Measurements from ENCODE around the gene RASAL2.
"Not testable (repeated sequence)": the region's sequence is repeated elsewhere in the genome, so short reads cannot be mapped to it uniquely, and the experiment has no call there.

RASAL2 gene

DNA sequence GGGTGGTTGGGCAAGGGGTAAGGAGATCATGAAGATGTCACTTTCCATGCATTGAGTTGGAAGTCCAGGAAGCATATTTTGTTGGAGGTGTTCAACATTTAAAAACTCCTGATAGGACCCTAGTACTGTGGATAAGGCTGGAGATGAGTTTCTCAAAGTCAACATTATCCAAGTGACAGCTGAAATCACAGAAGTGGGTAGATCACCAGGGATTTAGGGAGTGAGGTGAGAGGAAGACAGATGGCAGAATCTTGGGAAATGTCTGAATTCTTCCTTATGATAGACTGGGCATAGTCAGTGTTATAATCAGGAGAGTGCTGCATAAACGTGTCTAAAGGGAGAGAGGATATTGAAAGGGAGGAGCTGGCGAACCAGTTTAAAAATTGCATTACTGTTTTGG is 5.3 kb upstream of the RASAL2 start:
- DNase-seq (ENCODE audit: low read depth) = no peak
- TF ChIP-seq CTCF (IDR thresholded peaks at IDR 0.05; ENCODE audit: insufficient read depth, low read depth, low read length, missing control alignments) = no peak
- no peak overlapping the region for H3K4me3 ChIP-seq (ENCODE audit: low read length)

- not testable (repeated sequence) for H3K4me3 ChIP-seq (ENCODE audit: low read length); DNase-seq (ENCODE audit: low read depth)
These were observed 2.5 kb upstream of the RASAL2 start for GRCh38 chr1:178091454-178091853.

DNA sequence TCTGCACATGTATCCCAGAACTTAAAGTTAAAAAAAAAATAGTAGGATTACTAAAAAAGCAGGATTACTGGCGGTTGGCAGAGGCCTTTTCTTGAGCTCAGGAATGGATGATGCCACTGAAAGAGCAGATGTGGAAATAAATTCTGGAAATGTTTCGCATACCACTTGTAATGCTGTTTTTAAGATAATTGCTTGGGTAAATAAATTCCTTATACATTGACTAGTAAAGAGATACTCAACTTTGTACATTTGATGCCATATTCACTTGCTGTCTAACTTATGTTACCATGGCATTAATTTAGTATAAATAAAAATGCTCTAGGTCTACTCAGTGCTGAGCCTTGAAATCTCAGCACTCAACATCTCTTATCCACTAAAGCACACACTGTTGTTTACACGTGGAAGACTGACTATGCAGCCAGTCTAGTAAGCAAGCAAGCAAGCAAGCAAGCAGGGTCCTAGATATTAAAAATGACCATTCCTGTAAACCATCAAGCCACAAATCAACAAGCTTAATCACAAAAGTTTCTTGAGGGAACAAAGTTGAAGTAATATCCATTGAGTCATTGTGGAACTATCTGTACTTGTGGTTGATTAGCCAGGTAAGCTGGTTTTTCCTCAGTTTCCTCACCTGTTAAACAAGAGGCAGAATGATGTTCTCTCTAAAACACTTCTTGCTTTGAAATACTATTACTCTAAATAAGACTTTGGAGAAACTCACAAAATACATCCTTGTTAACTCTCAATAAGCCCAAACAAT is 1.7 kb upstream of the RASAL2 start:
- peak overlapping the region; percentile 72 for H3K4me3 ChIP-seq (ENCODE audit: low read length)
- DNase-seq (ENCODE audit: low read depth) = peak; percentile 56
- no peak for TF ChIP-seq CTCF (IDR thresholded peaks at IDR 0.05; ENCODE audit: insufficient read depth, low read depth, low read length, missing control alignments)

DNA sequence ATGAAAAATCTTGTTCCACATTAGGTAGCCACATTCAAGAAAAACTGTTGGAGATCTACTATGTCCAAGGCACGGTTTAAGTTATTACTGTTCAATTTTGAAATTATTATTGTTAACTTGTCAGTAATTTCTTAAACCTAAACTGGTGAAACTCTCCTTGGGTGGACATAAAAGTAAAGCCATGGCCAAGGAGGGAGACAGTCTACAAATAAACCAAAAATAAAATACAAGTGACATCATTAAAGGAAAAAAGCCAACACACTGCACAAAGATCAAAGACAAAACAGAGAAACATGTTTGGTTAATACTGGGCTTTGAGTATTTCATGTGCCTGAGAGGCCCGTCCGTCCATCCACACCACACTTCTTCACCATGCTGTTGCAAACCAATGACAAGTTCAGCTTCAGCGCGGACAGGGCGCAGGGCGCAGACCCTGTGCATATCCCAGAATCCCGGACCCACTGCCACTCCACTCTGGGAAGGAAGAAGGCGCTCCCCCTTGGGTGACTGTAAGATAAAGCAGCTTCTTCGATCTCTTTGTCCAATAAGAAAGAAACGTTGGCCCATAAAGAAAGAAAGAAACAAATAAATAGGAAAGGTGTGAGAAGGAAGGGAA is 918 bp upstream of the RASAL2 start:
- peak overlapping the region; percentile 72 for H3K4me3 ChIP-seq (ENCODE audit: low read length)
- no peak for DNase-seq (ENCODE audit: low read depth)
- peak; percentile 17 for TF ChIP-seq CTCF (IDR thresholded peaks at IDR 0.05; ENCODE audit: insufficient read depth, low read depth, low read length, missing control alignments)

DNA sequence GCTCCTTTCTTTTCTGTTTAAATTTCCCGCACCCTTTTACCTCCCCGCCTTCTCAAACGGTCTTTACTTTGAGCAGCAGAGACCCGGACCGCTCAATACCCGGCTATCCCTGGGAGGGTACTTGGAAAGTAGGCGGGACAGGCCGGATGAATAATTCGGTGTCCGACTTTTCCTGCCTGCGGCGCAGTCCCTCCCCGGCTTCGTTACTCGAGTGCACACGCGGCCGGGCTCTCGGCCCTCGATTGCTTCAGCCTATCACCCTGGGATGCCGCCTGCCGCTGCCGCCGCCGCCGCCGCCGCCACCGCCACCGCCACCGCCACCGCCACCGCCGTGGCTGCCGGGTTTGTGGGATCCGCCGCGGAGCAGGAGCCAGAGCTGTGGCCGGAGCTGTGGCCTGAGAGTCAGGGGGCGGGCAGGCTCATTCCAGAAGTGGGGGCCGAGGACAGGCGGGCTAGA is 382 bp upstream of the RASAL2 start:
- H3K4me3 ChIP-seq (ENCODE audit: low read length) = peak overlapping the region; percentile 90
- peak; percentile 98 for DNase-seq (ENCODE audit: low read depth)
- no peak for TF ChIP-seq CTCF (IDR thresholded peaks at IDR 0.05; ENCODE audit: insufficient read depth, low read depth, low read length, missing control alignments)

DNA sequence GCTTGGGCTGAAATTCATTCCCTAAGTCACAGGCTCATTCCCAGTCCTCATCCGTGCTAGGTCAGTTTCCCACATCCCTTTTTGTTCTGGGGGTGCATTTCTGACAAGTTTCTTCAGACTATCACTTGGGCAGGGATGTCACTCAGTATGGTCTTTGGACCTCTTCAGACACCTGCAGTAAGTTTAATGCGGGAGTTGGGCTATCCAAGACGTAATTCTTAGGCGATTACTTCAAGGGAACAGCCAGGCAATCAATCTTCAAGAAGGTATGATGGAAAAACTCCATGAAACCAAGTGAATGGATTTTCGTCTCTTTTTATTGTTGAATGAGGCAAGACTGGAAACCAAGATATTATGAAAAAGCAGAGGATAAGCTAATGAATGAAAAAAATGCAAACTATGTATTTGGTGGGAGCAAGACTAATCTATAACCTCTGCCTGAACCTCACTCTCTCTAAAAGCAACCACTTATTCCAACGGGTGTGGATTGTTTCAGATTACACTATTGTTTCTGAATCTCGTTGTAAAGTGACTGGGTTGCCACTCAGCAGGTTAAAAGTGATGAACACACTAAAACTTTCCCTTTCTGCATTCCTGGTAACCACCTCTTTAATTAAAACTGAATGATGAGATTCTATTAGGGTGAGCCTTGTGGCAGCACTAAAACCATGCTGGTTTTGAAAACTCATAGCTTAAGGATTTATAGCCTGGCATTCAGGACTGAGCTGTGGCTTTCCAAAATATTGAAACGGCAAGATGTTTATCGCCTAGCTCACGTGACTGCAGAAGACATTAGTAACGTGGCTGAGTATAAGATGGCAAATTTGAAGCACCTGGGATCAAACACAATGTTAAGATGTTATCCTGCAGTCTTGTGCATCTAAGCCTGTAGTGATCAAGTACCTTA is 1.1 kb downstream of the RASAL2 start:
- peak overlapping the region; percentile 90 for H3K4me3 ChIP-seq (ENCODE audit: low read length)
- no peak for TF ChIP-seq CTCF (IDR thresholded peaks at IDR 0.05; ENCODE audit: insufficient read depth, low read depth, low read length, missing control alignments)
- DNase-seq (ENCODE audit: low read depth) = peak; percentile 25

- TF ChIP-seq CTCF (IDR thresholded peaks at IDR 0.05; ENCODE audit: insufficient read depth, low read depth, low read length, missing control alignments) = no peak
- peak overlapping the region; percentile 90 for H3K4me3 ChIP-seq (ENCODE audit: low read length)
- DNase-seq (ENCODE audit: low read depth) = no peak
These were observed 2.5 kb downstream of the RASAL2 start for GRCh38 chr1:178096421-178096820.
